HG03520 (cell line): Measurements from ENCODE around the gene LFNG.

ENCODE experiments used
- ATAC-seq: cut with Tn5 transposase; IDR thresholded peaks from one replicate; pipeline ENCODE4 v1.9.1; 2021; ENCODE audit warnings: mild to moderate bottlenecking, moderate library complexity; ENCODE audit not compliant: unreplicated experiment

Gene LFNG

DNA sequence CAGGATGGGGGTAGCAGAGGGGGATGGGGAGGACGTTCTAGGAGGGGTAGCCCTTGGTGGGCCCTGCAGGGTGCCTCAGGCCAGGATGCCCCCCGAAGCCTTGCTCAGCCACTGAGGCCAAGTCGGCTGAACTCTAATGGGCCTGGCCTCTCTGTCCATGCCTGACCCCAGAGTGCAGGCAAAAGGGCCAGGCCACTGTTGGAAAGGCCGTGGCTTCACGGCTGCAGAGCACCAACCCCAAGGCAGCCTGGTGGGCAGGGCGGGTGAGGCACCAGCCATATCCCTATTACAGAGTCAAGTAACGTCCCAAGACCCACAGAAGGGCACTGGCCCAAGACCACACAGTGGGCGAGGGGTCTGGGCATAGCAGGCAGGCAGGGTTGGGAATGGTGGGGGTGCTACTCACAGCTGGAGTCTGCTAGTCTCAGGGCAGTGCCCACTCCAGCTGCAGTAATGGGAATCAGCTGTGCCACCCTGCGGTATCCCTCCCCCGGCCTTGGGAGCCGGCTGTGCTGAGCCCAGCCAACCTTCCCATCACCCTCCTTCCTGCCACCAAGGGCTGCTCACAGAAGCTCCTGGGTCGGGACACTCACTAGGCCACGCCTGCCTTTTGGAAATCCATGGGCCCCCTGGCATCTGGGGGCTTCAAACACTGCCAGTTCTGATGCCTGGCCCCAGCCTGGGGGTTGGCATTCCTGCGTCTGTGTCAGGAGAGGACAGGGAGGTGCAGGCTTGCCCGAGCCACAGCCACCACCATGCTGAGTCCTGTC is 4.0 kb upstream of the LFNG start:
- no peak for ATAC-seq

- ATAC-seq: no peak
These were observed 3.4 kb upstream of the LFNG start for GRCh38 chr7:2516194-2516555.

DNA sequence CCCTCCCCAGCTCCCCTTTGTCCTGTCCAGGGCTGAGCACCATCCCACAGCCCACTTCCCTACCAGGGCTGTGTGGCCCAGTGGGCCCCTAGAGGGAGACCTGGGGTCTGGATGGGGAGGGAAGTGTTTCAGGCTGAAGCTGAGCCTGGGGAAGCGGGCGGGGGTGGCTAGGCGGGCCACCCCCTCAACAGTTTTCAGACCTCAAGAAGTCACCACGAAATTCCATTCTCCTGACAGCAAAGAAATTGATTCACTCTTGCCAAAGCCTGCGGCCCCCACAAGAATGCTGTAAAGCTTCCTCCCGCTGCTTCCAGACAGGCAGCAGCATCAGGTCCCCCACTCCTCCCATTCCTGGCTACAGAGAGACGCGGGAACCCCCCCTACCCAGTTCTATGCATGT is 2.5 kb upstream of the LFNG start:
- no peak for ATAC-seq

DNA sequence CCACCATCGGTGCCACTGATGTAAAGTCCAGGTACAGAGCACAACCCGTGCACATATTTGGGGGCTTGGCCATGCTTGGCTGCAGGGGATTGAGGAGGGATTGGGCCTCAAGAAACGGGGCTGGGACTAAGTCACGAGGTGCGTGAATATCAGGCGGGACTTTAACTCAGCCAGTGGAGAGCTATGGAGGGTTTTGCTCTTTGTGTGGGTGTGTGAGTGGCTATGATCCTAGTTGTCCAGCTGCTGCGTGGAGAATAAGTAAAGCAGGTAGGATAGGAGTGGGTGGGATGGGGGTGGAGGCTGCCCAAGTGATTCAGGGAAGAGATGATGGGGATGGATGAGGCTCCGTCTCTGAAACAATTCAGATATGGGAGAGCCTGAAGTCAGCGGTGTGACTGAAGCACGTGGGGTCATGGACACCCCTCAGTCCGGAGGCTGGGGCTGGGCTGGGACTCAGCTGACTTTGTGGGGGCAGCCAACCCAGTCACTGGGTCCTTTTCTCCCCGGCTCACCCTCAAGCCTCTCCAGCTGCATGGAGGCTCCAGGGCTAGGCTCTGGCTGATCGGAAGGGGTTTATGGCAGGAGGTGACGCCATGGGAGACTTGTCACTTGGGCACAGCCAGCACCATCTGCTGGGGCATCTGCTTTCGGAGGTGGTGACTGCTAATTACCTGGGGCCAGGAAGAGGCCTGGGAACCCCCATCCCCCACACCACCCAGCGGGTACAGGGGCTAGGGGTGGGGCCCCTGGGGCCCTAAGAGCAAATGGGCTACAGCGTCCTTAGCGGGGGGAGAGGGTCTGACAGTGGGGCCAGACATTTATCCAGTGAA is 1.7 kb upstream of the LFNG start:
- no peak for ATAC-seq

DNA sequence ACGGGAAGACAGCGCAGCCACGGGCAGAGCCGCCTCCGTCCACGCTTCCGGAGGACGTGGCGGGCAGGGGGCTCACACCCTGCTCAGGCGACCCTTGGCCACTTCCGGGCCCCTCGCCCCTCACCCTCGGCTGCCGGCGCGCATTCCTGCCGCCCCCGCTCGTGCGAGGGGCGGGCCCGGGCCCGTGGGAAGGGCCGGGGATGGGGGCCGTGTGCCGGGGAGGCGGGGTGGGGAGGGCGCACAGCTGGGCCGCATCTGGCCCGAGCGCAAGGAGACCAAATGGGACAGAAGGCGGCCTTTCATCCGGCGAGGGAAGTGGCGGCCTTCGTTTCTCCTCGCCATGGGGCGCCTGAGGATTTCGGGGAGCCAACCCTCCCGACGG is 846 bp upstream of the LFNG start:
- no peak for ATAC-seq

GRCh38 chr7:2520131-2520760 is 672 bp downstream of the LFNG start:
- ATAC-seq: no peak

GRCh38 chr7:2520761-2521290 is 1.3 kb downstream of the LFNG start:
- ATAC-seq: no peak

- ATAC-seq: no peak
These were observed 1.8 kb downstream of the LFNG start for GRCh38 chr7:2521341-2521745.

DNA sequence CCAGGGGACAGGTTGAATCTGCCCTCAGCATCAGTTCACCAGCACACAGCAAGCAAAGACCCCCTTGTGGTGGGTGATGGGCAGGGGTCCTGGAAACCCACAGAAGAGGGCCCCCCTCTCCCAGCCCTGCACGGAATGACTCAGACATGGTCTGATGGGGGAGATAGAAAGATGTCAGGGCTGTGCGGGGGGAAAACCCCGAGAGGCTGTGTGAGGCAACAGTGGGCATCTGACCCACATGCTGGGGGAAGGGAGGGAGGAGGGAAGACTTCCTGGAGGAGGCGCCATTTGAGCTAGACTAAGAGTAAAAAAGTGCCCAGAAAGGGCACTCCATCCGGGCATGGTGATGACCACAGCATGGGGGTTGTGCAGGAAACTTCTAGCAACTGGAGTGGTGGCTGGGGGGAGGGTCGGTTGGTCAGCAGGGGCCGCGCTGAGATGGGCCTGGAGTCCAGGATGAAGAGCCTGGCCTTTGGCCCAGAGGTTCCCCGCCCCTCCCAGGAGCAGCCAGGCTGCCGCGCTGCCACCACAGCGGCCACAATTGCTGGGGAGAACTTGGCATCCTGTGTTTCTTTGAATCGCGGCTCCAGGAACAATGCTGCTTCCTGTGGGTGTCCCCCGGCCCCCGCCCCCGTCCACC is 2.5 kb downstream of the LFNG start:
- no peak for ATAC-seq

GRCh38 chr7:2522780-2523433 is 3.3 kb downstream of the LFNG start:
- ATAC-seq: no peak

- no peak for ATAC-seq
These were observed 3.9 kb downstream of the LFNG start for GRCh38 chr7:2523461-2523936.

GRCh38 chr7:2523941-2524807 is 4.6 kb downstream of the LFNG start:
- ATAC-seq: no peak

DNA sequence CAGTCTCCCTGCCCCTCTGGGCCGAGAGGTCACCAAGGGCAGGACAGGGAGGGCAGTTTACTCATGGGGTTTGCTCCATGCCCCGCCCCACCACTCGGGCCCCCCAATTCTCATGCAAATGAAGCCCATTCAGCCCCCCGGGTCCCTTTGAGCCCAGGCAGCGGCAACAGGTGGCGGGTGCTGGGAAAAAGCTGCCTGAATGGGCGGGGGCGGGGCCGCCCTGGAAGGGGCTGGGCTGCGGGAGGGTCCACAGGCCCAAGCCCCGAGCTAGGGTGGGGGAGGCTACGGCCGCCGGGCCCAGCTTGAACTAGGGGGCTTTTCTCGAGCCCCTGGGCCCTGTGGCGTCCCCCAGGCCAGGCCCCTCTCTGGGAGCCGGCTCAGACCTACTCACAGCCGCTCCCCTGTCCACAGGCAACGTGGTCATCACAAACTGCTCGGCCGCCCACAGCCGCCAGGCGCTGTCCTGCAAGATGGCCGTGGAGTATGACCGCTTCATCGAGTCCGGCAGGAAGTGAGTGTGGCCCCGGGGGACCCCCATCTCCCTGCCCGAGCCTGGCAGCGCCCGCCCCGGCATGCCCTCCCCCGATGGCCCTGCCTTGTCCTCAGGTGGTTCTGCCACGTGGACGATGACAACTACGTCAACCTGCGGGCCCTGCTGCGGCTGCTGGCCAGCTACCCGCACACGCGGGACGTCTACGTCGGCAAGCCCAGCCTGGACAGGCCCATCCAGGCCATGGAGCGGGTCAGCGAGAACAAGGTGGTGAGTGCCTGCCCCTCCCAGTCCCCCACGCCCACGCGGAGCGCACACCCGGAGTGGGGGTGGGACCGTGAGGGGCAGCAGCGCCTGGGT is 5.5 kb downstream of the LFNG start:
- no peak for ATAC-seq

DNA sequence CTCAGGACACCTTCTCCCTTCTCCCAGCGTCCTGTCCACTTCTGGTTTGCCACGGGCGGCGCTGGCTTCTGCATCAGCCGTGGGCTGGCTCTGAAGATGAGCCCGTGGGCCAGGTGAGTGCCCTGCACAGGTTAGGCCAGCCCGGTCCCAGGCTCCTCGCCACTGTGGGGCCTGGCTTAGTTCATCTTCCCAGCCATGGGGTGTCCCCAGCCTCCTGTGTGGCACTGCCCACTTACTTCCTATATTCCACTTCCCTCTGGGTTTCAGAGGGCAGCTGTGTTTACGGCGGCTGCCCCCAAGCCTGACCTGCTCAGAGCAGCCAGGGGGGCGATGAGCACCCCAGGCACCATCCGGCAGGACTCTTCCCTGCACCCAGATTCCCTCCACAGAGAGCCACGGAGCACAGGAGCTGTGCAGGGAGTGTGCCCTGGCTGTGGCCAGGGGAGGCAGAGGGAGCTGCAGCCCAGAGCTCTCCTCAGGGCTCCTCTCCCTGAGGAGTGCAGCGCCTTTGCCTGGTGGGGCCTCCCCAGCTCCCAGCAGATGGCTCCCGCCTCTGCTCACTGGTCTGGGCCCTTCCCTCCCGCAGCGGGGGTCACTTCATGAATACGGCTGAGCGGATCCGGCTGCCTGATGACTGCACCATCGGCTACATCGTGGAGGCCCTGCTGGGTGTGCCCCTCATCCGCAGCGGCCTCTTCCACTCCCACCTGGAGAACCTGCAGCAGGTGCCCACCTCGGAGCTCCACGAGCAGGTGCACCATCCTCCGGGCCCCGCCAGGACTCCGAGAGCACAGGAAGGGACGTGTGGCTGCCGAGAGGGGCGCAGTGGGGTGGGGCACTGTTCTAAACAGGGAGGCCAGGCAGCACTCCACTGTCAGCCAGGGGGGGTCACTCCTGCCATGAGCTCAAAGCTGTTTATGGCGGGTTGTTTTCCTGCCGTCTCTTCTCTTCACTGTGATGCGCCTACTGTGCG is 6.4 kb downstream of the LFNG start:
- no peak for ATAC-seq

- no peak for ATAC-seq
These were observed 7.3 kb downstream of the LFNG start for GRCh38 chr7:2526659-2527504.
